Stimulated activated CD4-positive, alpha-beta T cell treated with anti-CD3 and anti-CD28 coated beads, Interleukin-4, amount 100 ng/mL, for 24 hours (primary cell): ENCODE measurements around the gene ANKZF1.
A peak's percentile ranks its signal among the peaks of the same experiment; 100 is the strongest.

ENCODE experiments used
- DNase-seq: peaks from one replicate; pipeline ENCODE4 v3.0.0-alpha.2; 2020

Gene ANKZF1

DNA sequence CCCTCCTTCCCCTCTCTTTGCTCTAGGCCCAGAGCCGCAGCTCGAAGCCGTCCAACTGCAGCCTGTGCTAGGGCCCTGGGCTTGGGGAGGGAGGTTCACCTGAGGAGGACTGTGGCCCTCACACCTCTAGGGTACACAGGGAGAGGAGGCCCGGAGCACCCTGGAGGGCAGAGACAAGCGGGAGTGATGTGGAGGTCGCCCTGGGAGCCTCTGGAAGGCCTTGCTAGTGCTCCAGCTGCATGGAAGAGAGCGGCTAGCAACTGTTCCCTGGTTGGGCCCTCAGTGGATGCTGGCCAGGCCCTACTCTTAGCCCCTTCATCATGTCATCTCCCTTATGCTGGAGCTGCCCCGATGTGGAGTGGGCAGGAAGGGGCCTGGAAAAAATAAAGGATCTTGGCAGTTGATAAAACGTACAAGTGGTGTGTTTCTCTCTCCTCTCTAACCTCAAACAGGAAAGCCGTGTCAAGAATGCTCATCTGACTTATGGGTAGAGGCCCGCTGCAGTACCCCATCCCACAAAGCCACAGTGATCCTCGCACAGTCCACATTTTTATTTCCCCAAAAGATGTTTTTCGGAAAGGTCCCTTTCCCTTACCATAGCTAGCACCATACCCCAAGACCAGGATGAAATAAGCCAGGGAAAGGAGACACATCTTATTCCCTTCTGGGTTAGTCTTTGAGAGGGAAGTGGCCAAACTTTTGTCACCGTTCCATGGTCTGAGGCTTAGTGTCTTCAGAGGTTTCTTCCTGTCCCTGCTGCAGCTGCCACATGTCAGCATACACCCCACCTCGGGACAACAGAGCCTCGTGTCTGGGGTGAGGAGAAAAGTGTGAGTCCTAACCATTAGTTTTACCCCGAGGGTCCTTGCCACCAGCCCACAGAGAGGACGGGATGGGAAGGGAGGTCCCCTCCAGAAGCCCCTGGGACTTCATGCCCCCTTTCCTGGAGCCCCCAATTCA lies 20.1 kb upstream of the ANKZF1 start:
- no peak for DNase-seq

DNA sequence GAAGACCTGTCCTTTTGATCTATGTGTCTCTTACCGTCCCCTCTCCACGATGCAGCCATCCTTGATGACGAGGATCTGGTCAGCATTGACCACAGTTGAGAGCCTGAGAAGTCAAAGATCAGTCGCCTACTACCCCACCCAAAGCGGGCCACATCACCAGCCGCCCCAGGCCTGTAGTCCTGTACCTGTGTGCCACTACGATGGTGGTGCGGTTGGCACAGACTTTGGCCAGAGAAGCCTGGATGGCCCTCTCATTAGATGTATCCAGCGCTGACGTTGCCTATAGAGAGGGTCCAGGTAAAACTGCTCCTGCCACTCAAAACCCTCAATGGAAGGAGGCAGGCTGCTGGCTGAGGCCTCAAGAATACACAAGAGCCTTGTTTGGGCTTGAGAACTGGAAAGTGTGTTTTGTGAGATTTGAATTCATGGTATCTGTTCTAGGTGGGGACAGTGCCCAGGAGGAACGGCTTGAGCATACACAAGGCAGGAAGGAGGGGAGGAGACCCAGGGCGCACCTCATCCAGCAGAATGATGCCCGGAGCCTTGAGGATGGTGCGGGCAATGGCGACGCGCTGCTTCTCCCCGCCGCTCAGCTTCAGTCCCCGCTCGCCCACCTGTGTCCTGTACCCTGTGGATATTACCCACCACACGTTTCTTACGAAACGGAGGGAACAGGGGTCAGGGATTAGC lies 19.3 kb upstream of the ANKZF1 start:
- no peak for DNase-seq

- no peak for DNase-seq
These were observed 18.7 kb upstream of the ANKZF1 start for GRCh38 chr2:219210886-219211362.

DNA sequence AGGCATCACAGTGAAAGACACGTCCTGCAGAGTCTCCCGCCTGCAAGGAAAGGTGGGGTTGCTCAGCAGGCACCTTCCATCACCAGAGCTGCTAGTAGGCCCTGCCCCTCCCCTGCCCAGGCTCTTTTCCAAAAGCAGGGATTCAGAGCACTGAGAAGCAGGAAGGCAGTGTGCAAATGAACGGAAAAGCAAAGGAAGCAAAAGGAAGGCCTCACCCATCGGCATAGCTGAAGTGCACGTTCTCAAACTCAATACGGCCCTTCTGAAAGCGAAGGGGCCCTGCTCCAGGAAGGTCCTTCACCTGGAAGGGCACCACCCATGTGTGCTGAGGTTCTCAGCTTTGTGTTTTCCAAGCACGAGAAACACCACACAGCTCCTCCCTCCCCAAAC lies 16.6 kb upstream of the ANKZF1 start:
- no peak for DNase-seq

DNA sequence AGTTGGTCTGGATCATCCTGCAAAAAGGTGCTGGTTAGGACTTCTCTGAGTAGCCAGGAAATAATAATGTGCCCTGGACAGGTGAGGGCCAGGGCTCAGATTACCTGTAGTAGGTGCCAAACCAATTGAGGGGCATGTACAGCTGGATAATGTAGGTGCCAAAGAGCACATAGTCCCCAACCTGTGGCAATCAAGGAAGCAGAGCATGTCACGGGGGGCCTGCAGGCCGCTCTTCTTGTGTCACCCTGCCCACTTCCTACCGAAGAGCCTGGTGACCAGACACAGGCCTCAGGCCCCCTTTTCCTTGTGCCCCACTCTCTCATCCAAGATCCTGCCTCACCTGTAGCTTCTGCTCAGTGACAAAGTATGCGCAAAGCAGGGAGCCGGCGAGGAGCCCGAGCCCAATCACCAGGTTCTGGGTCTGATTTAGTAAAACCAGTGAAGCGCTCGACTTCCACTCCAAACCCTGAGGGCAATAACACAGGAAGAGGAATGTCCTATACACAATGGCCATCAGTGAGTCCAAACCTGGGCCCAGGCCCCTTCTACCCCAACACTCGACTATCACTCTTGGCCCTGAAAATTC lies 16.0 kb upstream of the ANKZF1 start:
- no peak for DNase-seq

DNA sequence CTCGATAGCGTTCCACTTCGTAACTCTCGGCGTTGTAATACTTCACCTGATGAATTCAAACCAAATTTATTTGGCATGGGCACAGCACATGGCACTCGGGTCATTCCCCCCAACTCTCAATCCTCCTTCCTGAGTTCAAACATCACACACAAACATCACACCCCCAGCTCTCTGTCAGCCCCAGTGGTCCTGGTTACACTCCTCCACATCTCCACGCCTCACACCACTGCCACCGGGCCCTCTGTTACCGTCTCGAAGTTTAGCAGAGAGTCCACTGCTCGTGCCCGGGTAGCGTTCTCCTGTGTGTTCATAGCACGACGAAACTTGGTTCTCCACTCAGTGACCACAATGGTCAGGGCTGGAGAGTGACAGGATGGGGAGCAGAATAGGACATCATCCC lies 15.5 kb upstream of the ANKZF1 start:
- DNase-seq: no peak

GRCh38 chr2:219214786-219215185 lies 14.8 kb upstream of the ANKZF1 start:
- no peak for DNase-seq

DNA sequence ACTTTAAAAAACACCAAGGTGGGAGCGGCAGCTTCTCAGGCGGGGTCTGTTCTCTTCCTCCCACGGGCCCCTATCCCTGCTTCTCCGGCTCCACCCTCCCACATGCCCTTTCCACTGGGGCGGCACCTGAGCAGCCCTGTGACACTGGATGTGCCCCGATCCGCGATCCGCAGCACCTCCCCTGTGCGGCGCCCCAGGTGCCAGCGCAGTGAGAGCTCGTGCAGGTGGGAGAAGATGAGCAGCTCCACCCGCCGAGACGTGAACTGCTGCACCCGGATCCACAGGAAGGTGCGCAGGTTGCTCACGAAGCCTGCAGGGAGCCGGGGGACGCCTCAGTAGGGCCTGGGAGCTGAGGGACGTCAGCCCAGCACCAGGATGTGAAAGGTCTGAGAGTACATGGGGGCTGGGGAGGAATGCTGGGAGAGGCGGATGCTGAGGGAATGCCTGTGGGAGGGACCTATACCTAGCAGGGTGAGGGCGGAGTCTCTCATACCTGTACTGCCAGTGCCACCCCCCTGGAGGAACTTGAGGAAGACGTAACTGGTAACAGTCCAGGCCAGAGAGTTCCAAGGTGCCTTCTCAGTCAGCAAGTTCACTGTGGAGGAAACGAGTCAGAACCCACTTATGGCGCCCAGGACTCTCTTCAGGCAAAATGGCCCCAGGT lies 13.6 kb upstream of the ANKZF1 start:
- no peak for DNase-seq

DNA sequence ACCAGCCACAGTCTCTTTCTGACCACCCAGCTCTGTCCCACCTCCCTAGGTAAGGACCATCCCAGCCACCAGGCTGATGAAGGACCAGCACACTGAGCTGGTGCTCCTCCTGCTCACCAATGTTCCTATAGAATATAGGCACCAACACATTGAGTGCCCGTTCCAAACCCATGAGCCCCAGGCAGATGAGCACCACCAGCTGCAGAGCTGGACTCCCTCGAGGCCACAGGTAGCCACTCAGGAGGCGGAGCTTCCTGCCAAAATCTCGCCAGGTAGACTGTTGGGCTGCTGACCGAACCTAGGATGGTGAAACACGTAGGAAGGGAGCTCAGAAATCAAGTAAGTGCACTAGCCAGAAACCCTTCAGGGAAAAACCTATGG lies 13.1 kb upstream of the ANKZF1 start:
- DNase-seq: no peak

- peak; percentile 34 for DNase-seq
These were observed 11.3 kb upstream of the ANKZF1 start for GRCh38 chr2:219218217-219218731.

GRCh38 chr2:219218732-219219701 lies 10.6 kb upstream of the ANKZF1 start, which contains the start of gene ABCB6:
Gene ABCB6 (minus strand): TSS chr2:219218958. CDS start chr2:219218673, 285 bp downstream.
- DNase-seq: peak; percentile 90

DNA sequence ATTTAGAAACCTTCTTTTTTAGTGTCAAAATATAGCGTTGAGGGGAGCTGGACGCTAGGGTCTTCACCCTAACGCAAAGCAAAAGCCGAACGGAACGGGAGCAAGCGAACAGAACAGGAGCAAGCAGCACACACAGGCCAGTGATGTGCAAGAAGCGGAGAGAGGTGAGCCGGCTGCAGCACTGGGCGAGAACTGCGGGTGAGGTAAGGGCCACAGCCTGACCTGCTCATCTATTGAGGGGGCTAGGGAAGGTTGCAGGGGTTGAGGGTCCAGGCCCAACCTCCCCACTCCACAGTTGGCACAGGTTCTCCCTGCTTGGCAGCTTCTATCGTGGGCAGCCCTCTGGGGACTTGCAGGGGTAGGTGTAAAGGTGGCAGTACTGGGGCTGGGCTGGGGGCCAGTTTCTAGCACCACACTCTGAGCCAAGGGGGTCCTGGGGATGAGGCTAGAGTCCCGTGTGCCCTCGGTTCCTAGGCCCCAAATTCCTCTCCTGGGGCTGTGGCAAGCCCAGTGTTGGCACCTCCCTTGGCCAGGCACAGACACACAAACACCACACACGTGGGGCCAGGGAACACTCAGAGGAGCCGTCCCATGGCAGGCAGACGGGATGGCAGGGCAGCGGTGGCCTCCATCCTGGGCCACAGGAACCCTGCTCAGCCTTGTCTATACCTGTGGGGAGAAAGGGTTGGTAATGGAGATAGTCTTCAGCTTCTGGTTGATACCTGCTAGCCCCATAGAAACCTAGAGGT lies 9.6 kb upstream of the ANKZF1 start:
- DNase-seq: no peak

DNA sequence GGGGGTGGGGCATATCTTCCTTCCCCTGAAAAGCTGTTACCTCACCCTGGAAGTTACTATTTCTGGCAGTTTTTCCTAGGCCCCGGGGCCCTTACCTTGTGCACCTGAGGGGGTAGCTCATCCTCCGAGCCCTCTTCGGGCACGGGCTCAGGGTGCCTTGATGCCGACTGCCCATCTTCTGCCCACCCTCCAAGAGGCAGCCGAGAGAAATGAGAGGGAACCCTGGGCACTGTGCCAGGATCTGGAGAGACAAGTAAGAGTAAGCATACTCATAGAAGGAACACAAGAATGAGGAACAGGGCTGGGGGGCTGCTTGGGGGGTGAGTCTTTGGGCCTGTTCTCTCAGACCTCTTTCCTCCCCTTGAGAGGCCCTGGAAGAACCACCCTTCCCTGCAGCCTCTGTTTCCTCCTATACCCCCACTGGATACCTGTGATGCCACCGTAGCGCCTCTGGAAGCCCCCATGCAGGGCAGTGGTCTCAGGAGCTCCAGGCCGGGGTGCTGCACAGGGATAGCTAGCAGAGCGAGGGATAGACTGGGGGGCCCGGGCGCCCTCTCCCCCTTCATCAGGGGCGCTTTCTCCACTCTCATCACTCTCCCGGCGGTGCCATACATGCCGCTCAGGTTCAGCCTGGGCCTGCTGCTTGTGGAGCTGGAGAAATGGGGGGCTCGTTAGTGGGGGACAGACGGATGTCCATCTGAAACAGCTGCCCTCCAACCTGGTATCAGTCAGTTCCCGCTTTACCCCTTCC lies 8.8 kb upstream of the ANKZF1 start:
- DNase-seq: no peak

GRCh38 chr2:219221957-219222518 lies 7.6 kb upstream of the ANKZF1 start:
- DNase-seq: no peak

GRCh38 chr2:219223831-219224610 lies 5.6 kb upstream of the ANKZF1 start:
- no peak for DNase-seq

DNA sequence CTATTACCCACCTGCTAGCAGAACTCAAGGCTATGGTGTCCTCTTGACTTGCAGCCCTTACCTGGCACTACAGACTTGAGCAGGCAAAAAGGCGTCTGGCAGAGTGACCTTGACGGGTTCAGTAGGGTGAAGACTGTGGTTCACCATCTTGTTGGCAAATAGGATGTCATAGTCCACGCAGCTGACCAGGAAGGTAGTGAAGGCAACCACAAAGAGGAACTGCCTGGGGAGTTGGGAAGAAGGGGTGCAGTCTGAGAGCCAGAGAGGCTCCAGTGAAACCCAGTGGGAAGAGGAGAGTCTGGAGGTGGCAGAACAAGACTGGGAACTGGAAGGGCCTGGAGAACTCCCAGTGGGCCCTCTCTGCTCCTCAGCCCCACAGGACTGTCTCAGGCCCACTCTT lies 4.3 kb upstream of the ANKZF1 start:
- no peak for DNase-seq

GRCh38 chr2:219228041-219228910 lies 1.3 kb upstream of the ANKZF1 start:
- DNase-seq: no peak

- peak; percentile 11 for DNase-seq
These were observed 698 bp upstream of the ANKZF1 start for GRCh38 chr2:219228911-219229304.
